Astrocyte (in vitro differentiated cells and primary cell): Measurements from ENCODE around the gene ARL8B. TPM values are rescaled to one million over a fixed set of nuclear protein-coding genes. Genes with fewer than 3 reads are reported as not detected.
A peak's percentile ranks its signal among the peaks of the same experiment; 100 is the strongest.

Experiments
- DNase-seq: peaks from one replicate; pipeline ENCODE4 v3.0.0-alpha.2; 2010; ENCODE audit warnings: low read depth
- FAIRE-seq: peaks from 2 replicates; lab custom pipeline; 2011; peaks lifted over from hg19 to GRCh38; lab: Jason Lieb, UNC
- H2AFZ ChIP-seq: 2 replicates; pipeline ENCODE4 v1.6.0; 2012; ENCODE audit warnings: low read depth, low read length, inconsistent platforms
- H3K27ac ChIP-seq: 2 replicates; pipeline ENCODE4 v1.5.1; 2011; ENCODE audit warnings: low read depth, low read length, inconsistent platforms
- H3K27me3 ChIP-seq: 2 replicates; pipeline ENCODE4 v1.6.0; 2011; ENCODE audit warnings: low read length, inconsistent platforms; ENCODE audit not compliant: insufficient read depth
- H3K36me3 ChIP-seq: 2 replicates; pipeline ENCODE4 v1.5.1; 2011; ENCODE audit warnings: low read length, inconsistent platforms; ENCODE audit not compliant: insufficient read depth
- H3K4me1 ChIP-seq: 2 replicates; pipeline ENCODE4 v1.5.1; 2011; ENCODE audit warnings: low read length, inconsistent platforms; ENCODE audit not compliant: insufficient read depth
- H3K4me2 ChIP-seq: 2 replicates; pipeline ENCODE4 v1.6.0; 2012; ENCODE audit warnings: low read length, inconsistent platforms
- H3K4me3 ChIP-seq: 2 replicates; pipeline ENCODE4 v1.5.1; 2011; ENCODE audit warnings: low read depth, mild to moderate bottlenecking, low read length, inconsistent platforms; ENCODE audit not compliant: insufficient read depth
- H3K79me2 ChIP-seq: 2 replicates; pipeline ENCODE4 v1.6.0; 2012; ENCODE audit warnings: mild to moderate bottlenecking, low read length, inconsistent platforms; ENCODE audit not compliant: insufficient read depth
- H3K9ac ChIP-seq: 2 replicates; pipeline ENCODE4 v1.6.0; 2012; ENCODE audit warnings: mild to moderate bottlenecking, low read length, inconsistent platforms
- H3K9me3 ChIP-seq: 2 replicates; pipeline ENCODE4 v1.5.1; 2012; ENCODE audit warnings: low read depth, mild to moderate bottlenecking, low read length, inconsistent platforms; ENCODE audit not compliant: insufficient read depth
- H4K20me1 ChIP-seq: 2 replicates; pipeline ENCODE4 v1.6.0; 2012; ENCODE audit warnings: low read length, inconsistent platforms; ENCODE audit not compliant: insufficient read depth
- H3K27ac Mint-ChIP-seq: one replicate; pipeline ENCODE4 v1.8.0; 2021; ENCODE audit warnings: mild to moderate bottlenecking, mixed read lengths; ENCODE audit not compliant: unreplicated experiment
- H3K27me3 Mint-ChIP-seq: one replicate; pipeline ENCODE4 v1.8.0; 2021; ENCODE audit warnings: low read depth, mixed read lengths; ENCODE audit not compliant: unreplicated experiment
- H3K36me3 Mint-ChIP-seq: one replicate; pipeline ENCODE4 v1.8.0; 2021; ENCODE audit warnings: low read depth, mixed read lengths; ENCODE audit not compliant: unreplicated experiment
- H3K4me1 Mint-ChIP-seq: one replicate; pipeline ENCODE4 v1.8.0; 2021; ENCODE audit warnings: low read depth, mixed read lengths; ENCODE audit not compliant: unreplicated experiment
- H3K4me3 Mint-ChIP-seq: one replicate; pipeline ENCODE4 v1.8.0; 2021; ENCODE audit warnings: mild to moderate bottlenecking, moderate library complexity, mixed read lengths; ENCODE audit not compliant: unreplicated experiment
- H3K9me3 Mint-ChIP-seq: one replicate; pipeline ENCODE4 v1.8.0; 2021; ENCODE audit warnings: mild to moderate bottlenecking, mixed read lengths; ENCODE audit not compliant: unreplicated experiment
- CTCF ChIP-seq: IDR thresholded peaks from 2 replicates; pipeline ENCODE4 v1.5.1; 2011; ENCODE audit warnings: low read depth, mild to moderate bottlenecking, inconsistent platforms, low read length, moderate library complexity; ENCODE audit not compliant: insufficient read depth
- EZH2 ChIP-seq: IDR thresholded peaks from 2 replicates; pipeline ENCODE4 v1.6.1; 2012; ENCODE audit warnings: mild to moderate bottlenecking, low read length, inconsistent platforms; ENCODE audit not compliant: insufficient read depth
- total RNA-seq: library from RNA; stranded (reverse); gene quantifications from 2 replicates; pipeline ENCODE4 v1.2.1, GENCODE V29; 2021

Gene ARL8B
- total RNA-seq, 1 donor from 2014 or later: 64.1 TPM

- DNase-seq (no peak), FAIRE-seq (no peak)
- no peaks in the 10 kb centered on the region for H3K9me3 ChIP-seq
Measured at GRCh38 chr3:5128849-5129248, 6.8 kb downstream of the ARL8B start.

GRCh38 chr3:5133239-5134018 is 11.3 kb downstream of the ARL8B start:
- no peak overlapping the region for H3K4me2 ChIP-seq
- H3K9me3 ChIP-seq: no peaks in the 10 kb centered on the region

More at GRCh38 chr3:5128849-5129248, 6.8 kb downstream of the ARL8B start:
- Histone ChIP-seq H4K20me1 (peaks cover 79% of the 10 kb centered on the region), H3K4me2 (no peak overlapping the region), H3K27ac (no peak overlapping the region), H3K79me2 (peaks cover 99% of the 10 kb centered on the region), H3K27me3 (no peaks in the 10 kb centered on the region), H3K9ac (no peak overlapping the region), H3K36me3 (no peaks in the 10 kb centered on the region), H3K4me3 (no peak overlapping the region), H2AFZ (no peak overlapping the region), H3K4me1 (no peaks in the 10 kb centered on the region)
- Mint-ChIP-seq H3K27me3 (no peaks in the 10 kb centered on the region), H3K27ac (peak overlapping the region; percentile 27), H3K4me1 (peaks cover 12% of the 10 kb centered on the region), H3K4me3 (no peak overlapping the region), H3K36me3 (no peaks in the 10 kb centered on the region), H3K9me3 (no peaks in the 10 kb centered on the region)
- no peak for TF ChIP-seq CTCF
- no peak for TF ChIP-seq EZH2

More at GRCh38 chr3:5133239-5134018, 11.3 kb downstream of the ARL8B start:
- Histone ChIP-seq H3K9ac (no peak overlapping the region), H3K4me1 (peaks cover 2% of the 10 kb centered on the region), H3K36me3 (no peaks in the 10 kb centered on the region), H3K27me3 (no peaks in the 10 kb centered on the region), H2AFZ (no peak overlapping the region), H3K4me3 (no peak overlapping the region), H3K79me2 (peaks cover 96% of the 10 kb centered on the region), H4K20me1 (peaks cover 78% of the 10 kb centered on the region), H3K27ac (no peak overlapping the region)
- no peak overlapping the region for H3K4me3 Mint-ChIP-seq
- no peaks in the 10 kb centered on the region for H3K9me3 Mint-ChIP-seq
- FAIRE-seq (no peak), DNase-seq (no peak)
- no peak overlapping the region for H3K27ac Mint-ChIP-seq
- H3K27me3 Mint-ChIP-seq: no peaks in the 10 kb centered on the region
- H3K36me3 Mint-ChIP-seq: no peaks in the 10 kb centered on the region
- TF ChIP-seq CTCF: no peak
- TF ChIP-seq EZH2: no peak
- H3K4me1 Mint-ChIP-seq: peaks cover 21% of the 10 kb centered on the region
